ENCODE results near the gene MTHFD1L.

Gene MTHFD1L

DNA sequence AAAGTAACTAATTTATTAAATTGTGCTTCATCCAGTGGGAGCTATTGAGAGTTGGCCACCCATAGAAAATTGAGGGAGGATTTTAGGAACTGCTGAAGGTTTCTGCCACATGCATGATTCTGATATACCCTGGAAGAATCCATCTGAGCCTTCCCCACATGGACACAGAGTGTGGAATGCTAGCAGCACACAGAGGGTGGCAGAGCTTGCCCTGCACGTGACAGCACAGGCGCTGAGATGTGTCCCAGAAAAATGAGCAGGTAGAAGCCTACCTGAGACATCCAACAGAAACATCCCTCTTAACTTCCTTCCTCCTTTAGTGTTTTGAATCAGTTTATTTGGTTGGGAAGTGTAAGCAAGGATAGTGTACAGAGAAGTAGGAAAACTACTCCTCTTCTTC lies 96.9 kb downstream of the MTHFD1L start:
- Histone ChIP-seq H3K27me3 (ENCODE audit: insufficient read depth, insufficient read length) (no peaks in the 10 kb centered on the region), H3K9me3 (ENCODE audit: insufficient read depth, low read length) (no peaks in the 10 kb centered on the region), H3K9ac (ENCODE audit: insufficient read length, low read depth) (no peak overlapping the region), H3K4me3 (ENCODE audit: insufficient read length, low read depth) (no peak overlapping the region), H3K36me3 (ENCODE audit: insufficient read depth, insufficient read length, low read length) (peaks cover 29% of the 10 kb centered on the region), H3K4me1 (ENCODE audit: insufficient read depth, insufficient read length) (no peaks in the 10 kb centered on the region)
- DNase-seq (ENCODE audit: low read depth, low spot score) = no peak
- no peak for TF ChIP-seq SUZ12 (IDR thresholded peaks at IDR 0.05; ENCODE audit: extremely low read depth, insufficient read depth, insufficient read length)
- no peak for TF ChIP-seq YY1 (IDR thresholded peaks at IDR 0.05; ENCODE audit: insufficient read depth, insufficient read length)
- TF ChIP-seq ZNF274 (IDR thresholded peaks at IDR 0.05; ENCODE audit: low read depth, low read length) = no peak

GRCh38 chr6:150964765-150965164 lies 99.3 kb downstream of the MTHFD1L start:
- Histone ChIP-seq H3K27me3 (ENCODE audit: insufficient read depth, insufficient read length) (no peaks in the 10 kb centered on the region), H3K4me1 (ENCODE audit: insufficient read depth, insufficient read length) (no peaks in the 10 kb centered on the region), H3K36me3 (ENCODE audit: insufficient read depth, insufficient read length, low read length) (peaks cover 35% of the 10 kb centered on the region), H3K4me3 (ENCODE audit: insufficient read length, low read depth) (no peak overlapping the region), H3K9me3 (ENCODE audit: insufficient read depth, low read length) (no peaks in the 10 kb centered on the region), H3K9ac (ENCODE audit: insufficient read length, low read depth) (no peak overlapping the region)
- TF ChIP-seq ZNF274 (IDR thresholded peaks at IDR 0.05; ENCODE audit: low read depth, low read length) = no peak
- DNase-seq (ENCODE audit: low read depth, low spot score) = no peak

DNA sequence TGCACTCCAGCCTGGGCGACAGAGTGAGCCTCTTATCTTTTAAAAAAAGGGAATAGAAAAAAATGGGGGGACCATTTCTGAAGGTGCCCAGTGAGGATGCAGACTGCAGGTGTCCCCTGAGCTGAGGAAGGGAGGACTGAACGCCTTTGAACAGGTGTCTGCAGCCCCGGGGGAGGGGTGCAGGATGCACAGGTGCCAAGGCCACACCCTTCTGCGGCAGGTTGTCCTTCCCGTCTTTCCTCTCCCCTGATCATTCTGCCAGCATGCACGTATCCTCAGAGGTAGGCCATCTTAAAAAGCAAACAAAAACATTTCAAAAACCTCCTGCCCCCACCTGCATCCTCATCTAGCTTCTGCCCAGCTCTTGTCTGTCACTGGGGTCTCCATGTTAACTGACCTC lies 101.3 kb downstream of the MTHFD1L start:
- no peak overlapping the region for H3K9ac ChIP-seq (ENCODE audit: insufficient read length, low read depth)
- H3K36me3 ChIP-seq (ENCODE audit: insufficient read depth, insufficient read length, low read length) = peaks cover 33% of the 10 kb centered on the region
- TF ChIP-seq SUZ12 (IDR thresholded peaks at IDR 0.05; ENCODE audit: extremely low read depth, insufficient read depth, insufficient read length) (no peak), YY1 (IDR thresholded peaks at IDR 0.05; ENCODE audit: insufficient read depth, insufficient read length) (no peak), ZNF274 (IDR thresholded peaks at IDR 0.05; ENCODE audit: low read depth, low read length) (no peak)
- H3K4me3 ChIP-seq (ENCODE audit: insufficient read length, low read depth) = no peak overlapping the region
- no peak for DNase-seq (ENCODE audit: low read depth, low spot score)
- H3K4me1 ChIP-seq (ENCODE audit: insufficient read depth, insufficient read length) = no peaks in the 10 kb centered on the region
- H3K27me3 ChIP-seq (ENCODE audit: insufficient read depth, insufficient read length) = no peaks in the 10 kb centered on the region
- no peaks in the 10 kb centered on the region for H3K9me3 ChIP-seq (ENCODE audit: insufficient read depth, low read length)

DNA sequence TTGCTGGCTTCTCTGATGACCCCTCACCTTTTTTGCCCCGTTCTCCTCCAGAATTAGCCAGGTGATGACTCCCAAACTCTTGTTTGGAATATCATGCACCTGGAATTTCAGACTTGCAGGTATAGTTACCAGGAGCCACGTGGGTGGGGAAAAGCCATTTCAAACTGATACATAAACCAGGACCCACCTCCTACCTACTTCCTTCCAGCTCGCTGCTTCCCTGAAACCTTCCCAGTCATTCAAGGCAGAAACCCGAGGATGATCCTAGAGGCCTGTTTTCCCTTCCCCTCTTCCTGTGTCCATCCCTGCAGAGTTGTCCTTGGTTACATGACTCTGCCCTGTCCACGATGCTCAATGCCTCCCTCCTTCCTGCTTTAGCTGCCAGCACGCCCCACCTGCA lies 101.9 kb downstream of the MTHFD1L start:
- TF ChIP-seq ZNF274 (IDR thresholded peaks at IDR 0.05; ENCODE audit: low read depth, low read length) (no peak), SUZ12 (IDR thresholded peaks at IDR 0.05; ENCODE audit: extremely low read depth, insufficient read depth, insufficient read length) (no peak), YY1 (IDR thresholded peaks at IDR 0.05; ENCODE audit: insufficient read depth, insufficient read length) (no peak)
- no peak for DNase-seq (ENCODE audit: low read depth, low spot score)
- Histone ChIP-seq H3K9ac (ENCODE audit: insufficient read length, low read depth) (no peak overlapping the region), H3K9me3 (ENCODE audit: insufficient read depth, low read length) (no peaks in the 10 kb centered on the region), H3K4me3 (ENCODE audit: insufficient read length, low read depth) (no peak overlapping the region), H3K27me3 (ENCODE audit: insufficient read depth, insufficient read length) (no peaks in the 10 kb centered on the region), H3K4me1 (ENCODE audit: insufficient read depth, insufficient read length) (no peaks in the 10 kb centered on the region), H3K36me3 (ENCODE audit: insufficient read depth, insufficient read length, low read length) (peaks cover 33% of the 10 kb centered on the region)

DNA sequence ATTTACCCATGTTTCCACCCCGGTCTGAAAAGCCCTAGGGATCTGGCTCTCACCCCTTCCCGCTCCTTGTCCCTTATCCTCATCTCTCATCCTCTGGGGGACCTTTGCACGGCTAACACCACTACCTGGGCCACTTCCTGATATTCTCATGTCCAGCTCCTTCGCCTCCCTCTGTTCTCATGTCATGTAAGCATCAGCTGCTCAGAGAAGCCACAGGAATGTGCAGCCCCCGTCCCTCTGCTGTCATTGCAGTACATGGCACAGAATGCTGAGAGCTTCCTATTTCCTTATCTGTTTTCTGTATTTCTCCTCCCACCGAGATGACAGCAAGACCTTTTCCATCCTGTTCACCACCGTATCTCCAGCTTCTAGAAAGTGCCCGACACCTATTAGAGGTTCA lies 102.4 kb downstream of the MTHFD1L start:
- Histone ChIP-seq H3K9ac (ENCODE audit: insufficient read length, low read depth) (no peak overlapping the region), H3K36me3 (ENCODE audit: insufficient read depth, insufficient read length, low read length) (peaks cover 33% of the 10 kb centered on the region), H3K4me1 (ENCODE audit: insufficient read depth, insufficient read length) (no peaks in the 10 kb centered on the region), H3K9me3 (ENCODE audit: insufficient read depth, low read length) (no peaks in the 10 kb centered on the region), H3K27me3 (ENCODE audit: insufficient read depth, insufficient read length) (no peaks in the 10 kb centered on the region), H3K4me3 (ENCODE audit: insufficient read length, low read depth) (no peak overlapping the region)
- TF ChIP-seq YY1 (IDR thresholded peaks at IDR 0.05; ENCODE audit: insufficient read depth, insufficient read length) (no peak), SUZ12 (IDR thresholded peaks at IDR 0.05; ENCODE audit: extremely low read depth, insufficient read depth, insufficient read length) (no peak)
- no peak for DNase-seq (ENCODE audit: low read depth, low spot score)

GRCh38 chr6:150969901-150970300 lies 104.4 kb downstream of the MTHFD1L start:
- no peak for DNase-seq (ENCODE audit: low read depth, low spot score)
- Histone ChIP-seq H3K9ac (ENCODE audit: insufficient read length, low read depth) (no peak overlapping the region), H3K9me3 (ENCODE audit: insufficient read depth, low read length) (no peaks in the 10 kb centered on the region), H3K36me3 (ENCODE audit: insufficient read depth, insufficient read length, low read length) (peaks cover 40% of the 10 kb centered on the region), H3K4me1 (ENCODE audit: insufficient read depth, insufficient read length) (no peaks in the 10 kb centered on the region), H3K4me3 (ENCODE audit: insufficient read length, low read depth) (no peak overlapping the region), H3K27me3 (ENCODE audit: insufficient read depth, insufficient read length) (no peaks in the 10 kb centered on the region)
- TF ChIP-seq SUZ12 (IDR thresholded peaks at IDR 0.05; ENCODE audit: extremely low read depth, insufficient read depth, insufficient read length) (no peak), YY1 (IDR thresholded peaks at IDR 0.05; ENCODE audit: insufficient read depth, insufficient read length) (no peak), ZNF274 (IDR thresholded peaks at IDR 0.05; ENCODE audit: low read depth, low read length) (no peak)

GRCh38 chr6:150971219-150971618 lies 105.7 kb downstream of the MTHFD1L start:
- TF ChIP-seq ZNF274 (IDR thresholded peaks at IDR 0.05; ENCODE audit: low read depth, low read length) (no peak), SUZ12 (IDR thresholded peaks at IDR 0.05; ENCODE audit: extremely low read depth, insufficient read depth, insufficient read length) (no peak), YY1 (IDR thresholded peaks at IDR 0.05; ENCODE audit: insufficient read depth, insufficient read length) (no peak)
- no peak for DNase-seq (ENCODE audit: low read depth, low spot score)
- Histone ChIP-seq H3K4me1 (ENCODE audit: insufficient read depth, insufficient read length) (no peaks in the 10 kb centered on the region), H3K4me3 (ENCODE audit: insufficient read length, low read depth) (no peak overlapping the region), H3K9me3 (ENCODE audit: insufficient read depth, low read length) (no peaks in the 10 kb centered on the region), H3K9ac (ENCODE audit: insufficient read length, low read depth) (no peak overlapping the region), H3K27me3 (ENCODE audit: insufficient read depth, insufficient read length) (no peaks in the 10 kb centered on the region), H3K36me3 (ENCODE audit: insufficient read depth, insufficient read length, low read length) (peaks cover 42% of the 10 kb centered on the region)

DNA sequence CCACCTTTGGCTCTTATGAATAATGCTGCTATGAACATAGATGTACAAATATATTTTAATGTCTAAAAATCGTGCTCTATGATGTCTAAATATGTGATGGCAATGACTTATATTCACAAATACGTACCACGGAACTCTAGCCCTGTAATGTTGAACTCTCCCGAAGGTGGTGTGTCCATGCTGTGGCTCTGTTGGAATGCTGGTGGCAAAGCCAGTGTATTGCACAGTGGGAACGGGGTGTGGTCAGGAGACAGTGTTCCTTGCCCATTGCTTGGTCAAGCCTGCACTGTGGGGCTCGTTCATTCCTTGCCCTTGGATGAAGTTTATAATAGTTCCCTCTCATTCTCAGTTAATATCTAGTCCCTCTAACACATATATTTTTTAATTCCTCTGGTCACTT lies 109.6 kb downstream of the MTHFD1L start:
- Histone ChIP-seq H3K4me1 (ENCODE audit: insufficient read depth, insufficient read length) (no peaks in the 10 kb centered on the region), H3K9ac (ENCODE audit: insufficient read length, low read depth) (no peak overlapping the region), H3K27me3 (ENCODE audit: insufficient read depth, insufficient read length) (no peaks in the 10 kb centered on the region), H3K4me3 (ENCODE audit: insufficient read length, low read depth) (no peak overlapping the region), H3K36me3 (ENCODE audit: insufficient read depth, insufficient read length, low read length) (peaks cover 31% of the 10 kb centered on the region), H3K9me3 (ENCODE audit: insufficient read depth, low read length) (no peaks in the 10 kb centered on the region)
- no peak for TF ChIP-seq YY1 (IDR thresholded peaks at IDR 0.05; ENCODE audit: insufficient read depth, insufficient read length)
- no peak for TF ChIP-seq ZNF274 (IDR thresholded peaks at IDR 0.05; ENCODE audit: low read depth, low read length)
- no peak for TF ChIP-seq SUZ12 (IDR thresholded peaks at IDR 0.05; ENCODE audit: extremely low read depth, insufficient read depth, insufficient read length)
- no peak for DNase-seq (ENCODE audit: low read depth, low spot score)

Data from NT2/D1 (cell line).